G401 (cell line): ENCODE results near the gene SNAP23. TPM values are rescaled to one million over a fixed set of nuclear protein-coding genes. Genes with fewer than 3 reads are reported as not detected.

Experiments used
- DNase-seq: peaks from one replicate; pipeline ENCODE4 v3.0.0-alpha.2; 2015; ENCODE audit warnings: low spot score
- in situ Hi-C: cut with HindIII; loops from 2 replicates; pipeline ENCODE4 v1.10.0; 2016; ENCODE audit warnings: low sequenced_read_pairs, mixed read lengths
- total RNA-seq: library from RNA; depleted of rRNA; stranded (reverse); fragments of >200 nt; shearing (Covaris generic); gene quantifications from 2 replicates; pipeline ENCODE4 v1.2.3, GENCODE V29; 2014

The SNAP23 gene
- total RNA-seq, 1 experiment from 2014 or later, result 122 TPM

- no peak for DNase-seq
- in situ Hi-C loops, result no loop called here
Measured at GRCh38 chr15:42491539-42492225, 3.8 kb upstream of the SNAP23 start.

- no peak for DNase-seq
- in situ Hi-C loops, result no loop called here
Measured at GRCh38 chr15:42493679-42494078, 1.8 kb upstream of the SNAP23 start.

- DNase-seq, result peak; percentile 75
- in situ Hi-C loops, result no loop called here
Measured at GRCh38 chr15:42494998-42495360, 455 bp upstream of the SNAP23 start.

GRCh38 chr15:42498212-42499068 is 3.0 kb downstream of the SNAP23 start:
- in situ Hi-C loops, result no loop called here
- DNase-seq, result no peak

GRCh38 chr15:42499858-42500609 is 4.6 kb downstream of the SNAP23 start:
- in situ Hi-C loops, result no loop called here
- DNase-seq, result no peak

GRCh38 chr15:42502477-42502876 is 7.0 kb downstream of the SNAP23 start:
- no peak for DNase-seq
- in situ Hi-C loops, result no loop called here

GRCh38 chr15:42503825-42504224 is 8.4 kb downstream of the SNAP23 start:
- in situ Hi-C loops, result no loop called here
- DNase-seq, result no peak

GRCh38 chr15:42504631-42505030 is 9.2 kb downstream of the SNAP23 start:
- DNase-seq, result no peak
- in situ Hi-C loops, result no loop called here

- in situ Hi-C loops, result no loop called here
- no peak for DNase-seq
Measured at GRCh38 chr15:42507514-42507913, 12.1 kb downstream of the SNAP23 start.

GRCh38 chr15:42508263-42508690 is 12.8 kb downstream of the SNAP23 start:
- in situ Hi-C loops, result no loop called here
- no peak for DNase-seq

GRCh38 chr15:42510258-42511006 is 15.0 kb downstream of the SNAP23 start:
- in situ Hi-C loops, result no loop called here
- DNase-seq, result no peak

- in situ Hi-C loops, result no loop called here
- no peak for DNase-seq
Measured at GRCh38 chr15:42511007-42511391, 15.6 kb downstream of the SNAP23 start.

GRCh38 chr15:42523331-42523730 is 27.9 kb downstream of the SNAP23 start:
- in situ Hi-C loops, result no loop called here
- DNase-seq, result no peak

GRCh38 chr15:42528970-42529369 is 33.5 kb downstream of the SNAP23 start:
- DNase-seq, result no peak
- in situ Hi-C loops, result no loop called here

- in situ Hi-C loops, result no loop called here
- no peak for DNase-seq
Measured at GRCh38 chr15:42533246-42533645, 37.8 kb downstream of the SNAP23 start.

- in situ Hi-C loops, result no loop called here
- DNase-seq, result no peak
Measured at GRCh38 chr15:42544853-42545629, 49.6 kb downstream of the SNAP23 start.

GRCh38 chr15:42547918-42548248 is 52.4 kb downstream of the SNAP23 start:
- no peak for DNase-seq

GRCh38 chr15:42548249-42549031 is 53.0 kb downstream of the SNAP23 start, which contains the start of the genes HAUS2 and LRRC57:
TSS of gene HAUS2 (plus strand) at chr15:42548838. CDS start at chr15:42548873, 35 bp downstream.
TSS of gene LRRC57 (minus strand) at chr15:42548793. CDS start at chr15:42548434, 359 bp downstream.
- in situ Hi-C loops, result no loop called here
- DNase-seq, result peak; percentile 79

More at GRCh38 chr15:42547918-42548248, 52.4 kb downstream of the SNAP23 start:
- in situ Hi-C loops, result no loop called here
